ENCODE measurements around the gene IRF2.

IRF2 gene

DNA sequence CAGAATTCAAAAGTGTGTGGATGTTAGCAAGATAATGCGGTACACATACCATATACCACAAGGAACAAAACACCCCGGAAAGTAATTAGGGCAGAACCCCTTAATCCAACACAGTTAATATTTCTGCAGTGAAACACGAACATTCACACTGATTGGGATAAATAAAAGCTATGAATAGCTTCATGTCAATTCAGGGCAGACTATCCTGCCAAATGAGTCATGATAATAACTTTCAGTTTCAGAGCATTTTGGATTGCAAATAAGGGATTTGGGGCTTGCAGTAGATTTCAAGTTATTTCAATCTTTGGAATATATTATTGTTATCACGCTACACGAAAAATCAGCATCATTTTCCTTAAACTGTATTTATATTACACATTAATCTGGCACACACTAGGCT is 24.3 kb downstream of the IRF2 start:
- DNase-seq, result no peak

DNA sequence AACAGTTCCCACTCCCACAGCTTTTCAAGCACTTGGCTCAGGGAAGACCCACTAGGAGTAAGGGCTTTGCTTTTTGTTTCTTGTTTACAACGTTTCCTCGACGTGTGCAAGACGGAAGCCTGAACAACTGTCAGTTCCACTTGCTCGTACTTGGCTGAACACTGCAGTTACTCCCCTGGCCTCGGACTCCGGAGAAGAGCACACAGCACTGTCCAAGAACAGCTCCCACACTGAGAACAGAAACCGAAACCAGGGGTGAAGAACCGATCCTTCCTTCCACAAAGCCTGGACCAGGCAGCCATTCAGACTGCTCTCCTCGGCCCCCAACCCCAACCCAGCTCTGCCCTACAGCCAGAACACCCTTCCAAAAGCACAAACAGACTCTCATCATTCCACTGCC is 25.5 kb downstream of the IRF2 start:
- no peak for DNase-seq

DNA sequence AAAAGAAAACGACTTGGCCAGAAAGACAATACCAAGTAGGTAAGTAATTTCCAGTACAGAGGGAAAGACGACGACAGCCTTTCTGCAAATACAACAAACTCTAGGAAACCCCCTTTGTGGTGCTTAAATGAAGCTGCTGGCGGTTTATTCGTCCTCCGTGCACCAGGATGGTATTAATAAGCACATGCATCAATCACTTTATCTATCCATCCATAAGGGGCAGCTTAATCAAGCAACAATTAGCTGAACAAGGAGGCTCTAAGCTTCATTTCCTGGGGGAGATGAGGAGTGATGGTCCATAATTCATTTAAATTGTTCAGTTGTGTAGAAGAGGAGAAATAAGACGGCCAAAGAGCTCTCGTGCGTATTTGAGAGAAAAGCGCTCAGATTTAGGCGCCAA is 26.2 kb downstream of the IRF2 start:
- no peak for DNase-seq

- no peak for DNase-seq
Observed at GRCh38 chr4:184447664-184448063, 26.7 kb downstream of the IRF2 start.

DNA sequence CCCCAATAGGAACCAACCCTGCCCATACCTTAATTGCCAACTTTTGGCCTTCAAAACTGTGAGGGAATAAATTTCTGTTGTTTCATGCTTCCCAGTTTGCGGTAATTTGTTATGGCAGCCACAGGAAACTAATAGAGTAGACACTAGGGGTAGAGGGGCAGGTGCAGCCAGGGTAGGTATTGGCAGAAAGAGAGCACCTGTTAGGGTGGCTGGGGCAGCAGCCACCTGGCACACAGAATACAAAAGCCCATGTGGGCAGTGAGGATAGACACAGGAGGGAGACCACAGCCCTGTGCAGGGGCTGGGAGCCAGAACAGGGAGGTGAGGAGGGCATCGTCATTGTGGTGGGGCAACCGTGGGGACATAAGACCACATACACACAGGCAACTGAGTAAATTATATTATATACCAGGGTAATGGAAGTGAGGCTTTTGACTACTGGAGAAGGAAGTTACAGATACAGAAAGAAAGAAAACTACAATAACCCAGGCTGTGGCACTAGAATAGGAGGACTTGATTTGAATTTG is 28.2 kb downstream of the IRF2 start:
- no peak for DNase-seq

GRCh38 chr4:184444953-184445309 is 29.4 kb downstream of the IRF2 start:
- peak; percentile 40 for DNase-seq

- DNase-seq, result no peak
Observed at GRCh38 chr4:184444215-184444952, 30.0 kb downstream of the IRF2 start.

DNA sequence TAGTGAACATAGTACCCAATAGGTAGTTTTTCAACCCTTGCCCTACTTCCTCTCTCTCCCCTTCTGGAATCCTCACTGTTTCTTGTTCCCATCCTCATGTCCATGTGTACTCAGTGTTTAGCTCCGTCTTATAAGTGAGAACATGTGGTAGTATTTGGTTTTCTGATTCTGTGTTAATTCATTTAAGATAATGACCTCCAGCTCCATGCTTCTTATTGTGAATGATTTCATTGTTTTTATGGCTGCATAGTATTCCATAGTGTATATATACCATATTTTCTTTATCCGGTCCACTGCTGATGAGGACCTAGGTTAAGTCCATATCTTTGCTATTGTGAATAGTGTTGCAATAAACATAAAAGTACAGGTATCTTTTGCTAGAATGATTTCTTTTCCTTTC is 31.0 kb downstream of the IRF2 start:
- DNase-seq, result no peak

DNA sequence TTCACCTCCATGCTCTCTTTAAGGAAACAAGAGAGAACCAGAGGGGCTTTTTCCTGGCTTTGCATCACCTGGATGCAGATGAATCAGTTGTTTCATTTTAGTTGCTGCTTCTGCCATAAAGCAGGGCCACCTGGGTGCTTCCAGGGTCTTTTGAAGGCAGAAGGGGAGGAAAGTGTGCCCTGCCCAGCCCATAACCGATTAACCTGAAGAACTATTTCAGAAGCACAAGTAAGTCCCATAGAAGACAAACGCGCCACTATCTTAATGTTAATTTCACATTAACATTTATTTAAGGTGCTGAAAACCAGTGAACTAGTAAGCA is 32.1 kb downstream of the IRF2 start:
- no peak for DNase-seq

DNA sequence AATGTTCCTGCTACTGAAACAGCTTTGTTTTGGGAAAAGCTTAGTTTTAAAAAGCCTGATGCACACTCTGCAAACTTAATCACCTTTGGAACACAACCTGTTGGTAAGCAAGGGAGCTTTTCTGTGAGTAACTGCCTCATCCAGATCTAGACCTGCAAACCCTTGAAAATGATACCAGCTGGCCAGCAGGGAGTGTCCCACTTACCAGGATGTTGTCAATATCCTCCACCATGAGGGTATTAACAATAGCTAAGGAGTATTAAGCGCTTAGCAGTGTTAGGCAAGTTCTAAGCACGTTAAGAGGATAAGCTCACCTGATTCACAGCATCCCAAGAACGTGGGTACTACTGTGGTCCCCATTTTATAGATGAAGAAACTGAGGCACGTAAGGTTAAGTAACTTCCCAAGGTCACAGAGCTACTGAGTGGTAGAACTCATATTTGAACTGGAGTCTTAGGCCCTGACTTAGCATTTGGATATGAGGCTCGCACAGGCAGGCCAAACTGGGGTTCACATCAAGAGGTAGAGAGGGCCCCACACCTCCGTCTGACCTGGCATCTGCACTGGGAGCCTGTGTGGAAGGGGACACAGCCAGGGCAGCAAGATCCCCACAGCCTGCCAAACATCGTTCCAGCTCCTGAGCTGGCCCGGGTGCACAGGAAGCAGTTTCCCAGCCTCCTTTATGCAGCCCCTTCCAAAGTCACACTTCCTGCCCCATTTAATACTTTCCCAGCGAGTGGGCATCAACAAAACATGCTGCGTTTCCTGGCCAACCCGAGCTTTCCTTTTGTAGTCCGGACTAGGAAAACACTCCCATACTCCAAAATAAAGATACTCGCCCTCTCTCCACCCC is 32.7 kb downstream of the IRF2 start:
- no peak for DNase-seq

GRCh38 chr4:184440595-184441358 is 33.6 kb downstream of the IRF2 start:
- no peak for DNase-seq

GRCh38 chr4:184439856-184440594 is 34.3 kb downstream of the IRF2 start:
- no peak for DNase-seq

DNA sequence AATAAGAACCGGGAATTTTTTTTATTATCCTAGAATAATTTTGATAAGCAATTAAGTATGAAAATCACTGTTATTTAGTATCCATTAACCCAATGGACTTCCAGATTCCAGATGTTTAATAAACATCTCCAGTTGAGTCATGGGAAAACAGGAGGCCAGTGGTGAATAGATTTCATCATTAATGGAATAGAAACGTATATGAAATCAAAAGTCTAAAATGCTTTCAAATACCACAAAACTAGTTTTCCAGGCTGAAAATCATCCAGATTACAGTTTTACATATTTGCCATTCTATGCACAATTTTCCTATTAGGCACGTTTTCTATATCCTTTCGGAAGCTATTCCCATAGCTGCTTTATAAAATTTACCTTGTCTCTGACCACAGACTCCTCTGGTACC is 35.0 kb downstream of the IRF2 start:
- no peak for DNase-seq

GRCh38 chr4:184438375-184438774 is 36.0 kb downstream of the IRF2 start:
- no peak for DNase-seq

DNA sequence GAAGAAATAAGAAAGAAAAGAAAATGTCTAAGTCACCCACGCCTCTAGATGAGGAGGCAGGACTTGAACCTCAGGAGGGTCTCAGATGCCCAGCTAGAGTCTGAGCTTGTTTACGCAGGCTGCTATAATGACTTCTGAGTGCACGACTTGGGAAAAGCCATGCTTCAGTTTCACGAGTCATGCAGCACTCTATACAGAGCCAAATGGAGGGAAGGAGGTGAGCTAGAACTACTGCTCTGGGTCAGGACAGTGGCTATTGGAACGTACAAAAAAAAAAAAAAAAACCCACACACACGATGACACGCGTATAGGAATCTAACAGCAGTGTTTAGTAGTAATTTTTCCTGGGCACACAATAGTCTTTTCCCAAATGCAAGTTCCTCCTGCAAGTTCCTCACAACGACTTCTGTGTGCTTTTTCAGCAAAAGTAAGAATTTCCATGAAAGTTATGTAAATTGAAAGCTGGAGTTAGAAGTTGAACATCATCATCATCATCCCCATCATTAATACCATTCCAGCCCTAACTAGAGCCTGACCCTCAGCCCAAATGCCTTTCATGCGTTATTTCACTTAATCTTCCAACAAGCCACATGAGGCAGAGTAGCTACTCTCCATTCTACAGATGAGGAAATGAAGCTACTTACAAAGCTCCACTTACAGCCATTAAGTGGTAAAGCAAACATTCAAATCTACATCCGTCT is 36.6 kb downstream of the IRF2 start:
- no peak for DNase-seq

DNA sequence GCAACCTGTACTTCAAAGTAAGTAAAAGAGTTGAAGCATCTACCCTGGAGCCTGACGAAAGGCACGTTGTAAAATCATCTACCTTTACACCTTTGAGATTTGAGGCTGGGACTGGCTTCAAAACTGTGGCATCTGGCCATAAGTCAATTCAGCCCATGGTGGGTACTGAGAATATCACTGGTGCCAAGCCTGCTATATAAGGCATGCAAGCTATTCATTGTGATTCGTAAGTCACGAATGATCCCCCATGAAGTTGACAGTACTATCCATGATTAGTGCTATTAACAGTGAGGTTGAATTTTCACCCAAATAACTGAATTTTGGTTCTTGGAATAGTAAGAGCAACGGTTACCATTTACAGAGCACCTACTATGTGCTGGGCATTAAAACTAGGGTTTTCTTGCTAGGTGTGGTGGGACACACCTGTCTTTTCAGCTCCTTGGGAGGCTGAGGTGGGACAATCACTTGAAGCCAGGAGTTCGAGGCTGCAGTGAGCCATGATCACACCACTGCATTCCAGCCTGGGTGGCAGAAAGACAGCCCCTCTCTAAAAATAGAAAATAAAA is 39.8 kb downstream of the IRF2 start:
- no peak for DNase-seq

DNA sequence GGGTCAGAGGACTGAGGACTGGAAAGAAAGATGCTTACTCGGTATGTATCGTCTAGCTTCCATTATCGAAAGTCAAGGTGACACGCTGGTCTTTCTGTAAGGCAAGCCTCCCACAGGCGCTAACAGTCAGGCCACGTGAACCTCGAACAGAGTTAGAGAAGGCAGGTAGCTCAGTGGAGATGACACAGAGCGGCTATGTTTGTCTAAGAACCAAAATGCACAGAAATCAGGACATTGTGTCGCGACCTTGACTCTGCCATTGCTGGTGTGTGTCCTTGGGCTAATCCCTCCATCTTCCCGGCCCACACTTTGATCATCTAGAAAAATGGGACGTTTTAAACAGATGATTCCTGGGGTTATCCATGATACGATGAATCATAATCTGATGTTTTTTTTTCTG is 40.3 kb downstream of the IRF2 start:
- no peak for DNase-seq

DNA sequence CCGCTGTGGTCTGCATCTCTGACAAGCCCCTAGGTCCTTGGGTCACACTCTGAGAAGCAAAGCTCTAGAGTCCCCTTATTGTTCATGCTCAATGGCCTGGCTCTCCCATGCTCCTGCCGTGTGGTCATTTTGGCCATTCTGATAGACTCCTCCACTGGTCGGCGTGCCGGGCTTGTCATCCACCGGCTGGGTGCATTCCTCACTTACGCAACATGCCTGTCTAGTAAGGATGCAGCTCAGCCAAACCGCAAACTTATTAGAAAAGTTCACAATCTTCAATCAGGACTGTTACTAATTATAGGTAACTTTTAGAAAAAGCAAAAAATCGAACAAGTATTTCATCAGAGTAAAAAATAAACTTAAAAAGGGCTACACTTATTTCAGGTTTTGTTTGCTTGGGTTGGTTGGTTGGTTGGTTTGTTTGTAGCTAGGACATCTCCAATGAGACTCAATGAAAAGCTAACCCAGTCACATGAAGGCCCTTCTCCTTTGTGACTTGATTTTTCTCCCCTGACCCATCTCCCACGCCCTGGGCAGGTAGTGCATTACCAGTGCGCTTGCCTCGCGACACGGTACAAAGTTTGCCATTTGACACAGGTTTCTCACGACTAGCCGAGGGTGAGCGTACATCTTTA is 41.0 kb downstream of the IRF2 start:
- no peak for DNase-seq

DNA sequence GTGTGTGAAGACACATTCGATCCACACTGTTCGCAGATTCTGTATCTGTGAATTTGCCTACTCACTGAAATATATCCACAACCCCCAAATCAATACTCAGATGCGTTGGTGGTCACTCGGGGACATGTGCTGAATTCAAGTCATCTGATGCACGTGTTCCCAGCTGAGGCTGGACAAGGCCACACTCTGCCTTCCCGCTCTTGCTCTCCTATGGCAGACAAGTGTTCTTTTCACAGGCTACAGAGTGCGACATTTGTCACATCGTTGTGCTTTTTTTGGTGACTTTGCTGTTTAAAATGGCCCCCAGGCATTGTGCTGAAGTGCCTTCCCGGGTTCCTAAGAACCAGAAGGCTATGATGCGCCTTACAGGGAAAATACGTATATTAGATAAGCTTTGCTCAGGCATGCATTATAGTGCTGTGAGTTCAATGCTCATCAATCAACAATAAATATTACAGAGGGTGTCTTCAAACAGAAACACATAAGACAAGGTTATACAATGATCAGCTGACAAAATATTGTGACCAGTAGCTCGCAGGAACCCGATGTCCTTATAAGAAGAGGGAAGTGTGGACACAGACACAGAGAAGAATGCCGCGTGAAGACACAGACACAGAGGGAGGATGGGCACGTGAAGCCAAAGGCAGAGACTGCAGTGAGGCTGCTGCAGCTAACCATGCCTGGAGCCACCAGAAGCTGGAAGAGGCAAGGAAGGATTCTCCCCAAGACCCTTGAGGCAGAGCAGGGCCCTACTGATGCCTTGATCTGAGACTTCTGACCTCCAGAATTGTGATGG is 42.0 kb downstream of the IRF2 start:
- DNase-seq, result no peak

DNA sequence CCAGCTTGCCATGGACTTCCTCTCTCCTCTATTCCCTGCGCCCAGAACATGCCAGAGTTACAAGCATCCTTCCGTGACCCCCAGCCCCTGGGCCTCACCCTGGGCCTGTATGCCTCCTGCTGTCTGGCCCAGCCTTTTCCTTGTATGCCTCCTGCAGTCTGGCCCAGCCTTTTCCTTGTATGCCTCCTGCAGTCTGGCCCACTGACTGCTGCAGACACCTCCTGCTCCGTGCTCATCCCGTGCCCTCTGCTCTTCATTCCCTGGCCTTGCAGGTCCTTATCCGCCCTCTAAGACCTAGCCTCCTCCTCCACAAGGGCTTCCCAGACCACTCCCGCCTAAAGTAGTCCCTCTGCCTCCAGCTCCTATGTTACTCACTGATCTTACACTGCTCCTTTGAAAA is 44.2 kb downstream of the IRF2 start:
- DNase-seq, result no peak

- DNase-seq, result no peak
Observed at GRCh38 chr4:184428787-184429186, 45.6 kb downstream of the IRF2 start.
